Liver (tissue), 9 donors: ENCODE data around the gene PRKN. TPM values are rescaled to one million over a fixed set of nuclear protein-coding genes. Genes with fewer than 3 reads are reported as not detected.

Experiments
- DNase-seq: peaks from one replicate; pipeline ENCODE4 v3.0.0-alpha.2; 2017; ENCODE audit warnings: low spot score
- H3K27ac ChIP-seq, 2 donors: one replicate each; pipeline ENCODE4 v1.7.0; 2013; ENCODE audit warnings: inconsistent platforms in 2 of 2, low read length in 2 of 2, control low read depth in 1 of 2, low read depth in 1 of 2, mild to moderate bottlenecking in 1 of 2
- H3K27me3 ChIP-seq, 4 donors: one replicate each; pipeline versions ENCODE4 v1.6.1 to v1.7.0; 2013; ENCODE audit warnings: low read length in 3 of 4, inconsistent platforms in 1 of 4, mild to moderate bottlenecking in 1 of 4, moderate library complexity in 1 of 4; ENCODE audit not compliant: control insufficient read depth in 4 of 4, insufficient read depth in 4 of 4
- H3K36me3 ChIP-seq, 4 donors: one replicate each; pipeline versions ENCODE4 v1.6.1 to v1.7.0; 2013; ENCODE audit warnings: low read length in 3 of 4, mild to moderate bottlenecking in 3 of 4, low read depth in 1 of 4, moderate library complexity in 1 of 4; ENCODE audit not compliant: control insufficient read depth in 4 of 4, insufficient read depth in 3 of 4
- H3K4me1 ChIP-seq, 4 donors: one replicate each; pipeline versions ENCODE4 v1.6.1 to v1.7.0; 2013; ENCODE audit warnings: low read length in 3 of 4, mild to moderate bottlenecking in 3 of 4, moderate library complexity in 1 of 4; ENCODE audit not compliant: control insufficient read depth in 4 of 4, insufficient read depth in 4 of 4
- H3K4me3 ChIP-seq, 3 donors: one replicate each; pipeline versions ENCODE4 v1.6.1 to v1.7.0; 2013; ENCODE audit warnings: low read length in 3 of 3, control low read depth in 1 of 3, low read depth in 1 of 3, mild to moderate bottlenecking in 1 of 3
- H3K9ac ChIP-seq, 2 donors: one replicate each; pipeline ENCODE4 v1.7.0; 2013; ENCODE audit warnings: low read length in 2 of 2, mild to moderate bottlenecking in 2 of 2, moderate library complexity in 2 of 2, control low read depth in 1 of 2, low read depth in 1 of 2
- H3K9me3 ChIP-seq, 4 donors: one replicate each; pipeline versions ENCODE4 v1.6.1 to v1.7.0; 2013; ENCODE audit warnings: low read length in 3 of 4; ENCODE audit not compliant: control insufficient read depth in 4 of 4
- EGR1 ChIP-seq, 2 donors: IDR thresholded peaks; 2 replicates each; pipeline ENCODE4 v1.6.1; 2016 to 2018; ENCODE audit warnings: antibody characterized with exemption in 2 of 2, low read depth in 2 of 2
- FOXA1 ChIP-seq: IDR thresholded peaks from 2 replicates; pipeline ENCODE4 v1.6.1; 2016; ENCODE audit warnings: antibody characterized with exemption
- FOXA2 ChIP-seq: IDR thresholded peaks from 2 replicates; pipeline ENCODE4 v1.6.1; 2016; ENCODE audit warnings: antibody characterized with exemption
- GABPA ChIP-seq, 2 donors: IDR thresholded peaks in 1 of 2; conservative IDR thresholded peaks in 1 of 2; 2 replicates each; pipeline ENCODE4 v1.6.1; 2016; ENCODE audit warnings: antibody characterized with exemption in 2 of 2, mild to moderate bottlenecking in 1 of 2, moderate library complexity in 1 of 2
- HNF4A ChIP-seq, 2 donors: conservative IDR thresholded peaks; 2 replicates each; pipeline ENCODE4 v1.6.1; 2016; ENCODE audit warnings: antibody characterized with exemption in 2 of 2, mild to moderate bottlenecking in 2 of 2
- HNF4G ChIP-seq: IDR thresholded peaks from 2 replicates; pipeline ENCODE4 v1.6.1; 2016; ENCODE audit warnings: antibody characterized with exemption
- JUND ChIP-seq, 2 donors: IDR thresholded peaks; 2 replicates each; pipeline ENCODE4 v1.6.1; 2016; ENCODE audit warnings: antibody characterized with exemption in 2 of 2
- NR2F2 ChIP-seq: IDR thresholded peaks from 2 replicates; pipeline ENCODE4 v1.6.1; 2016; ENCODE audit warnings: antibody characterized with exemption
- RAD21 ChIP-seq, 2 donors: IDR thresholded peaks; 2 replicates each; pipeline ENCODE4 v1.6.1; 2016; ENCODE audit warnings: antibody characterized with exemption in 2 of 2, mild to moderate bottlenecking in 2 of 2
- RXRA ChIP-seq, 2 donors: IDR thresholded peaks; 2 replicates each; pipeline ENCODE4 v1.6.1; 2017 to 2018; ENCODE audit warnings: antibody characterized with exemption in 2 of 2, mild to moderate bottlenecking in 1 of 2
- SP1 ChIP-seq: IDR thresholded peaks from 2 replicates; pipeline ENCODE4 v1.6.1; 2018; ENCODE audit warnings: antibody characterized with exemption, mild to moderate bottlenecking
- TAF1 ChIP-seq: conservative IDR thresholded peaks from 2 replicates; pipeline ENCODE4 v1.6.1; 2016; ENCODE audit warnings: antibody characterized with exemption, mild to moderate bottlenecking
- YY1 ChIP-seq: IDR thresholded peaks from 2 replicates; pipeline ENCODE4 v1.6.1; 2016; ENCODE audit warnings: antibody characterized with exemption, mild to moderate bottlenecking
- WGBS: extraction: QIAGEN DNeasy Blood & Tissue Kit; methylation state at CpG from one replicate; pipeline ENCODE4 v1.1.7; 2013; 5-methylcytosine and 5-hydroxymethylcytosine counted together
- polyA plus RNA-seq, 2 donors: library from polyadenylated mRNA; stranded (reverse) in 1 of 2; unstranded in 1 of 2; fragments of 200-250 nt in 1 of 2; fragments of >200 nt in 1 of 2; fragmentation: Nextera tagmentation in 1 of 2; extraction: Ambion mirVana in 1 of 2; gene quantifications; one replicate each; pipeline versions ENCODE4 v1.2.1 to v1.2.3, GENCODE V29; 2013 to 2015
- total RNA-seq, 2 donors: library from RNA; depleted of rRNA; stranded (reverse); fragments of >200 nt; gene quantifications; one replicate each; pipeline ENCODE4 v1.2.3, GENCODE V29; 2014
- TF ChIP-seq, protein P1 (sequence below): IDR thresholded peaks from 2 replicates; pipeline ENCODE4 v1.6.1; 2016; ENCODE audit warnings: antibody characterized with exemption
- TF ChIP-seq, protein P2 (sequence below): IDR thresholded peaks from 2 replicates; pipeline ENCODE4 v1.6.1; 2016; ENCODE audit warnings: antibody characterized with exemption
- TF ChIP-seq, protein P3 (sequence below): fragments of 150-350 bp; IDR thresholded peaks from 2 replicates; pipeline ENCODE4 v1.5.1; 2017; ENCODE audit warnings: improper control_type of control experiment, low read depth, low read length; ENCODE audit not compliant: missing input control
- TF ChIP-seq, protein P4 (sequence below): IDR thresholded peaks from 2 replicates; pipeline ENCODE4 v1.6.1; 2016; ENCODE audit warnings: antibody characterized with exemption
- TF ChIP-seq, protein P5 (sequence below): IDR thresholded peaks from 2 replicates; pipeline ENCODE4 v1.6.1; 2016; ENCODE audit warnings: antibody characterized with exemption, mild to moderate bottlenecking
- donor health status: healthy.
- donor health status: healthy.
- donor health status: healthy.
- donor health status: healthy.
- donor health status: healthy.

PRKN gene
- total and polyA plus RNA-seq, 4 donors, result 0.47 to 4.1 (median 3.2) TPM

DNA sequence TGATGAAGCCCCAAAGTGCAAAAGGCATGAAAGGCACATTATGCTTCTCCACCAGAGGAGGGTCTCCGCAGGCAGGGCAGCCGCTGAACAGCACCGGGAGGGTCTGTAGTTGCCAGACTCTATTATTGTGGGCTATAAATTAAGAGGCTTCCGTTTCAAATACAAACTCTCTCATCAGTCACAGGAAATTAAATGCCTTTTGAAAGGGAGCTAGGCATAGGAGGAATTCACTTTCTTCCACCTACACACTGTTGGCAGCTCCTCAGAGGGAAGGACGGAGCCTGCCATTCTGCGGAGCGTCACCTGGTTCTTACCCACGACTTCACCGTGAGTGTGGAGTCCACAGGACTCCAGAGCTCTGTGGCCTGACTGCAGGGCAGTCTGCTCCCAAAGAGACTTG lies 1312.9 kb downstream of the PRKN start:
- Histone ChIP-seq H3K4me1 (peaks cover 0 to 8% (median 3%) of the 10 kb centered on the region in 4 donors), H3K9me3 (no peaks in the 10 kb centered on the region), H3K27me3 (no peaks in the 10 kb centered on the region), H3K9ac (no peak overlapping the region), H3K36me3 (no peaks in the 10 kb centered on the region), H3K27ac (no peak overlapping the region), H3K4me3 (no peak overlapping the region)
- TF ChIP-seq TAF1 (no peak), EGR1 (IDR thresholded peaks at IDR 0.05; ENCODE audit: low read depth in 2 of 2) (no peak), FOXA2 (no peak), FOXA1 (no peak), JUND (IDR thresholded peaks at IDR 0.05) (no peak), NR2F2 (no peak), RXRA (IDR thresholded peaks at IDR 0.05) (no peak), RAD21 (IDR thresholded peaks at IDR 0.05) (no peak), YY1 (no peak), HNF4G (no peak)
- TF ChIP-seq, protein P1, sequence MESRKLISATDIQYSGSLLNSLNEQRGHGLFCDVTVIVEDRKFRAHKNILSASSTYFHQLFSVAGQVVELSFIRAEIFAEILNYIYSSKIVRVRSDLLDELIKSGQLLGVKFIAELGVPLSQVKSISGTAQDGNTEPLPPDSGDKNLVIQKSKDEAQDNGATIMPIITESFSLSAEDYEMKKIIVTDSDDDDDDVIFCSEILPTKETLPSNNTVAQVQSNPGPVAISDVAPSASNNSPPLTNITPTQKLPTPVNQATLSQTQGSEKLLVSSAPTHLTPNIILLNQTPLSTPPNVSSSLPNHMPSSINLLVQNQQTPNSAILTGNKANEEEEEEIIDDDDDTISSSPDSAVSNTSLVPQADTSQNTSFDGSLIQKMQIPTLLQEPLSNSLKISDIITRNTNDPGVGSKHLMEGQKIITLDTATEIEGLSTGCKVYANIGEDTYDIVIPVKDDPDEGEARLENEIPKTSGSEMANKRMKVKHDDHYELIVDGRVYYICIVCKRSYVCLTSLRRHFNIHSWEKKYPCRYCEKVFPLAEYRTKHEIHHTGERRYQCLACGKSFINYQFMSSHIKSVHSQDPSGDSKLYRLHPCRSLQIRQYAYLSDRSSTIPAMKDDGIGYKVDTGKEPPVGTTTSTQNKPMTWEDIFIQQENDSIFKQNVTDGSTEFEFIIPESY, result no peak
- TF ChIP-seq, protein P2, sequence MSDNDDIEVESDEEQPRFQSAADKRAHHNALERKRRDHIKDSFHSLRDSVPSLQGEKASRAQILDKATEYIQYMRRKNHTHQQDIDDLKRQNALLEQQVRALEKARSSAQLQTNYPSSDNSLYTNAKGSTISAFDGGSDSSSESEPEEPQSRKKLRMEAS, result no peak
- TF ChIP-seq, protein P3, sequence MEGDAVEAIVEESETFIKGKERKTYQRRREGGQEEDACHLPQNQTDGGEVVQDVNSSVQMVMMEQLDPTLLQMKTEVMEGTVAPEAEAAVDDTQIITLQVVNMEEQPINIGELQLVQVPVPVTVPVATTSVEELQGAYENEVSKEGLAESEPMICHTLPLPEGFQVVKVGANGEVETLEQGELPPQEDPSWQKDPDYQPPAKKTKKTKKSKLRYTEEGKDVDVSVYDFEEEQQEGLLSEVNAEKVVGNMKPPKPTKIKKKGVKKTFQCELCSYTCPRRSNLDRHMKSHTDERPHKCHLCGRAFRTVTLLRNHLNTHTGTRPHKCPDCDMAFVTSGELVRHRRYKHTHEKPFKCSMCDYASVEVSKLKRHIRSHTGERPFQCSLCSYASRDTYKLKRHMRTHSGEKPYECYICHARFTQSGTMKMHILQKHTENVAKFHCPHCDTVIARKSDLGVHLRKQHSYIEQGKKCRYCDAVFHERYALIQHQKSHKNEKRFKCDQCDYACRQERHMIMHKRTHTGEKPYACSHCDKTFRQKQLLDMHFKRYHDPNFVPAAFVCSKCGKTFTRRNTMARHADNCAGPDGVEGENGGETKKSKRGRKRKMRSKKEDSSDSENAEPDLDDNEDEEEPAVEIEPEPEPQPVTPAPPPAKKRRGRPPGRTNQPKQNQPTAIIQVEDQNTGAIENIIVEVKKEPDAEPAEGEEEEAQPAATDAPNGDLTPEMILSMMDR, result no peak
- no peak for DNase-seq
- 87% methylated on average over 9 of the region's 9 CpGs for WGBS

DNA sequence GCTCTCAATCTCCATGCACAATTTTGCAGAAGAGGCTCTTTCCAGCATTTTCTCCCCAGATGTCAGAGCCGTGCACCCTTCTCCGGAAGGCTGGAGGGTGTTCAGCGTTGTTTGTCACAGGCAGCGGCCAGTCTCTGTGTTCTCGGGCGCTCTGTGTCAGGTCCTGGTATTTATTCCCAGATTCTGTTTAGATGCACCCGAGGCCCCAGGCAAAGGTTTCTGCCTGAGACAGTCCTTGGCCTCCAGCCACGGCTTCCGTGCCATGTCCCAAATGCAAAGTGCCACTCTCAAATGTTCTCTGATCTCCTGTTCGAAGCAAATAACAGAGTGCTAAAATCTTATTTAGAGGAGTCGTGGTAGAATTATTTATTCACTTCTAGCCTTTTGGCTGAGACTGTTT lies 1313.4 kb downstream of the PRKN start:
- no peak overlapping the region for H3K9ac ChIP-seq
- H3K9me3 ChIP-seq, result no peaks in the 10 kb centered on the region
- H3K36me3 ChIP-seq, result no peaks in the 10 kb centered on the region
- DNase-seq, result no peak
- no peak overlapping the region for H3K27ac ChIP-seq
- TF ChIP-seq FOXA2 (no peak), SP1 (no peak), JUND (IDR thresholded peaks at IDR 0.05) (no peak), HNF4G (no peak), FOXA1 (no peak), YY1 (no peak), NR2F2 (no peak), HNF4A (conservative IDR thresholded peaks at IDR 0.05) (no peak), EGR1 (IDR thresholded peaks at IDR 0.05; ENCODE audit: low read depth in 2 of 2) (no peak), GABPA (IDR thresholded peaks at IDR 0.05 in 1 of 2, conservative IDR thresholded peaks at IDR 0.05 in 1 of 2) (no peak), TAF1 (no peak), RXRA (IDR thresholded peaks at IDR 0.05) (no peak), RAD21 (IDR thresholded peaks at IDR 0.05) (no peak)
- TF ChIP-seq, protein P3, result no peak
- TF ChIP-seq, protein P2, result no peak
- TF ChIP-seq, protein P1, result no peak
- TF ChIP-seq, protein P4, sequence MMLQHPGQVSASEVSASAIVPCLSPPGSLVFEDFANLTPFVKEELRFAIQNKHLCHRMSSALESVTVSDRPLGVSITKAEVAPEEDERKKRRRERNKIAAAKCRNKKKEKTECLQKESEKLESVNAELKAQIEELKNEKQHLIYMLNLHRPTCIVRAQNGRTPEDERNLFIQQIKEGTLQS, result no peak
- TF ChIP-seq, protein P5, sequence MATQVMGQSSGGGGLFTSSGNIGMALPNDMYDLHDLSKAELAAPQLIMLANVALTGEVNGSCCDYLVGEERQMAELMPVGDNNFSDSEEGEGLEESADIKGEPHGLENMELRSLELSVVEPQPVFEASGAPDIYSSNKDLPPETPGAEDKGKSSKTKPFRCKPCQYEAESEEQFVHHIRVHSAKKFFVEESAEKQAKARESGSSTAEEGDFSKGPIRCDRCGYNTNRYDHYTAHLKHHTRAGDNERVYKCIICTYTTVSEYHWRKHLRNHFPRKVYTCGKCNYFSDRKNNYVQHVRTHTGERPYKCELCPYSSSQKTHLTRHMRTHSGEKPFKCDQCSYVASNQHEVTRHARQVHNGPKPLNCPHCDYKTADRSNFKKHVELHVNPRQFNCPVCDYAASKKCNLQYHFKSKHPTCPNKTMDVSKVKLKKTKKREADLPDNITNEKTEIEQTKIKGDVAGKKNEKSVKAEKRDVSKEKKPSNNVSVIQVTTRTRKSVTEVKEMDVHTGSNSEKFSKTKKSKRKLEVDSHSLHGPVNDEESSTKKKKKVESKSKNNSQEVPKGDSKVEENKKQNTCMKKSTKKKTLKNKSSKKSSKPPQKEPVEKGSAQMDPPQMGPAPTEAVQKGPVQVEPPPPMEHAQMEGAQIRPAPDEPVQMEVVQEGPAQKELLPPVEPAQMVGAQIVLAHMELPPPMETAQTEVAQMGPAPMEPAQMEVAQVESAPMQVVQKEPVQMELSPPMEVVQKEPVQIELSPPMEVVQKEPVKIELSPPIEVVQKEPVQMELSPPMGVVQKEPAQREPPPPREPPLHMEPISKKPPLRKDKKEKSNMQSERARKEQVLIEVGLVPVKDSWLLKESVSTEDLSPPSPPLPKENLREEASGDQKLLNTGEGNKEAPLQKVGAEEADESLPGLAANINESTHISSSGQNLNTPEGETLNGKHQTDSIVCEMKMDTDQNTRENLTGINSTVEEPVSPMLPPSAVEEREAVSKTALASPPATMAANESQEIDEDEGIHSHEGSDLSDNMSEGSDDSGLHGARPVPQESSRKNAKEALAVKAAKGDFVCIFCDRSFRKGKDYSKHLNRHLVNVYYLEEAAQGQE, result no peak
- H3K4me1 ChIP-seq, result peaks cover 0 to 8% (median 3%) of the 10 kb centered on the region in 4 donors
- no peak overlapping the region for H3K4me3 ChIP-seq
- no peaks in the 10 kb centered on the region for H3K27me3 ChIP-seq
- WGBS, result 44% methylated on average over 11 of the region's 11 CpGs
